Aorta (tissue), 5 donors: ENCODE results near the gene LAMA5. TPM values are rescaled to one million over a fixed set of nuclear protein-coding genes. Genes with fewer than 3 reads are reported as not detected.

ENCODE experiments used
- ATAC-seq: fragments of 200-7000 bp; cut with Tn5 transposase; one replicate; pipeline ENCODE4 v1.9.1; 2022; ENCODE audit warnings: moderate library complexity; ENCODE audit not compliant: low FRiP score
- DNase-seq, 2 donors: peaks; one replicate each; pipeline ENCODE4 v3.0.0-alpha.2; 2020
- H3K27ac ChIP-seq, 2 donors: one replicate each; pipeline ENCODE4 v1.5.1; 2013; ENCODE audit warnings: low read length in 2 of 2, mild to moderate bottlenecking in 2 of 2, moderate library complexity in 2 of 2, control low read depth in 1 of 2, inconsistent platforms in 1 of 2, low read depth in 1 of 2
- H3K27me3 ChIP-seq, 2 donors: one replicate each; pipeline ENCODE4 v1.6.1; 2013; ENCODE audit warnings: control low read depth in 1 of 2, low read length in 1 of 2, mild to moderate bottlenecking in 1 of 2, moderate library complexity in 1 of 2; ENCODE audit not compliant: insufficient read depth in 2 of 2, control insufficient read depth in 1 of 2
- H3K36me3 ChIP-seq, 2 donors: one replicate each; pipeline ENCODE4 v1.6.1; 2013; ENCODE audit warnings: control low read depth in 1 of 2, low read length in 1 of 2, mild to moderate bottlenecking in 1 of 2; ENCODE audit not compliant: insufficient read depth in 2 of 2, control insufficient read depth in 1 of 2
- H3K4me1 ChIP-seq, 2 donors: one replicate each; pipeline ENCODE4 v1.6.1; 2013; ENCODE audit warnings: low read length in 2 of 2, control low read depth in 1 of 2, mild to moderate bottlenecking in 1 of 2, moderate library complexity in 1 of 2; ENCODE audit not compliant: insufficient read depth in 2 of 2, control insufficient read depth in 1 of 2
- H3K4me3 ChIP-seq, 2 donors: one replicate each; pipeline ENCODE4 v1.5.1; 2013; ENCODE audit warnings: low read length in 2 of 2, control low read depth in 1 of 2, mild to moderate bottlenecking in 1 of 2
- H3K9me3 ChIP-seq: one replicate; pipeline ENCODE4 v1.6.1; 2013; ENCODE audit warnings: mild to moderate bottlenecking, low read length; ENCODE audit not compliant: control insufficient read depth
- WGBS, 2 donors: extraction: QIAGEN DNeasy Blood & Tissue Kit; methylation state at CpG; one replicate each; pipeline ENCODE4 v1.1.7; 2013; 5-methylcytosine and 5-hydroxymethylcytosine counted together
- intact Hi-C, 2 donors: fragments of 100-400 bp; cut with DNase I; formaldehyde crosslinking; loops; one replicate each; pipeline versions ENCODE4 v1.14.2 to v1.15.0; 2022
- polyA plus RNA-seq, 2 donors: library from polyadenylated mRNA; stranded (reverse); fragments of 200-250 nt; gene quantifications; one replicate each; pipeline ENCODE4 v1.2.3, GENCODE V29; 2013
- total RNA-seq, 2 donors: library from RNA; stranded (reverse); fragmentation: NEBNext Ultra II Directional; extraction: Animal tissue kit (Norgen Biotek cat#: 25700); gene quantifications; one replicate each; pipeline ENCODE4 v1.2.1, GENCODE V29; 2021
- donor health status: healthy with polysubstance abuse.
- donor health status: Bipolar disorder and iron deficiency.
- donor health status: DM: no; HTN: no; CAD: no.
- donor health status: DM: no; HTN: no; CAD: no.
- donor health status: DM: yes; HTN: yes; CAD: no.

Gene LAMA5
- total and polyA plus RNA-seq, 4 donors = 52.2 to 395 (median 353) TPM

- Histone ChIP-seq H3K36me3 (no peaks in the 10 kb centered on the region), H3K27me3 (no peaks in the 10 kb centered on the region), H3K9me3 (no peaks in the 10 kb centered on the region), H3K4me1 (no peaks in the 10 kb centered on the region), H3K27ac (no peak overlapping the region), H3K4me3 (no peak overlapping the region)
- intact Hi-C loops = loop anchor here (2.0 to 10.0 kb wide), 2 partner anchors 82 to 494 kb away; partner anchors contain the start of gene MRGBP (in 1 of the 2)
- DNase-seq = no peak
- no peak for ATAC-seq
- WGBS, 2 donors = 80 to 83% methylated on average over 11 of the region's 11 CpGs
These were observed 65.9 kb downstream of the LAMA5 start for GRCh38 chr20:62301111-62301668.

GRCh38 chr20:62300319-62300718 lies 66.8 kb downstream of the LAMA5 start:
- WGBS, 2 donors = 82% methylated on average over 11 of the region's 11 CpGs
- Histone ChIP-seq H3K4me3 (no peak overlapping the region), H3K4me1 (no peaks in the 10 kb centered on the region), H3K9me3 (no peaks in the 10 kb centered on the region), H3K36me3 (no peaks in the 10 kb centered on the region), H3K27ac (no peak overlapping the region), H3K27me3 (no peaks in the 10 kb centered on the region)
- DNase-seq (no peak), ATAC-seq (no peak)
- intact Hi-C loops = loop anchor here (2.0 to 10.0 kb wide), 2 partner anchors 82 to 494 kb away; partner anchors contain the start of gene MRGBP (in 1 of the 2)

GRCh38 chr20:62299666-62300236 lies 67.4 kb downstream of the LAMA5 start:
- no peaks in the 10 kb centered on the region for H3K4me1 ChIP-seq
- no peak for ATAC-seq
- no peak for DNase-seq
- no peaks in the 10 kb centered on the region for H3K9me3 ChIP-seq
- intact Hi-C loops = loop anchor here (2.0 to 10.0 kb wide), 2 partner anchors 83 to 495 kb away; partner anchors contain the start of gene MRGBP (in 1 of the 2)
- H3K4me3 ChIP-seq = no peak overlapping the region
- no peak overlapping the region for H3K27ac ChIP-seq
- H3K27me3 ChIP-seq = no peaks in the 10 kb centered on the region
- no peaks in the 10 kb centered on the region for H3K36me3 ChIP-seq
- 79 to 81% methylated on average over 12 of the region's 12 CpGs for WGBS, 2 donors

DNA sequence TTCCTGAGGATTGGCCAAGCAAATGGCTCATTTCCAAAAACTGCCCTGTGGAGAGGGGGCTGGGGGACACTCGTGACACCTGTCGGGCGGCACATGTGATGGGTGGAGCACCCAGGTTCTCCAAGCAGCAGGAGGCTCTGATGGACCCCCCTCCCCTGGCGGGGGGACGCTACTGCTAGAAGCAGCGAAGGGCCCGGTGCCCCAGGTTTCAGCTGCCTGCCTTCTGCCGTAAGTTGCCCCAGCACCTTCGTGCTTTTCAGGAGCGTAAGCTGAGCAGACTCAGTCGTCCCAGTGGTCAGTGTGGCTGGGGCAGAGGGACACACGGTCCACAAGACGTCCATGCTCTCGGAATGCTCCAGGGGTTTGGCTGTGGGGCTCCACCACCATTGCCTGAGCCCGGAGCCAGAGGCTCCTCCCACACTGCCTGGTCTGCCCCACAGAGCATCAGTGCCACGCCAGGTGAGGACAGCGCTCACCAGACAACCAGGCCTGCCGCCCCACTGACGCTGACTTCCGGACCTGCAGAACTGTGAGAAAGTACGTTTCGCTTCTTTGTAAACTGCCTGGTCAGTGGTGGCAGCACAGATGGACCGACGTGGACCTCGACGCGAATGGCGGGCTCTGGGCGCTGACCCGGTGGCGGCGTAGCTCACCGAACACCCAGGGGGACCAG lies 68.4 kb downstream of the LAMA5 start:
- Histone ChIP-seq H3K4me1 (no peaks in the 10 kb centered on the region), H3K36me3 (peaks cover 0 to 2% of the 10 kb centered on the region in 2 donors), H3K4me3 (no peak overlapping the region), H3K9me3 (no peaks in the 10 kb centered on the region), H3K27ac (no peak overlapping the region), H3K27me3 (no peaks in the 10 kb centered on the region)
- intact Hi-C loops = no loop called here
- ATAC-seq (no peak), DNase-seq (no peak)
- 87 to 89% methylated on average over 33 of the region's 33 CpGs for whole genome bisulfite sequencing, 2 donors

GRCh38 chr20:62297449-62298227 lies 69.5 kb downstream of the LAMA5 start:
- ATAC-seq (no peak), DNase-seq (no peak)
- Histone ChIP-seq H3K4me1 (no peaks in the 10 kb centered on the region), H3K9me3 (no peaks in the 10 kb centered on the region), H3K27me3 (no peaks in the 10 kb centered on the region), H3K36me3 (peaks cover 0 to 2% of the 10 kb centered on the region in 2 donors), H3K27ac (no peak overlapping the region), H3K4me3 (no peak overlapping the region)
- intact Hi-C loops = no loop called here
- WGBS, 2 donors = 79 to 83% methylated on average over 29 of the region's 29 CpGs

DNA sequence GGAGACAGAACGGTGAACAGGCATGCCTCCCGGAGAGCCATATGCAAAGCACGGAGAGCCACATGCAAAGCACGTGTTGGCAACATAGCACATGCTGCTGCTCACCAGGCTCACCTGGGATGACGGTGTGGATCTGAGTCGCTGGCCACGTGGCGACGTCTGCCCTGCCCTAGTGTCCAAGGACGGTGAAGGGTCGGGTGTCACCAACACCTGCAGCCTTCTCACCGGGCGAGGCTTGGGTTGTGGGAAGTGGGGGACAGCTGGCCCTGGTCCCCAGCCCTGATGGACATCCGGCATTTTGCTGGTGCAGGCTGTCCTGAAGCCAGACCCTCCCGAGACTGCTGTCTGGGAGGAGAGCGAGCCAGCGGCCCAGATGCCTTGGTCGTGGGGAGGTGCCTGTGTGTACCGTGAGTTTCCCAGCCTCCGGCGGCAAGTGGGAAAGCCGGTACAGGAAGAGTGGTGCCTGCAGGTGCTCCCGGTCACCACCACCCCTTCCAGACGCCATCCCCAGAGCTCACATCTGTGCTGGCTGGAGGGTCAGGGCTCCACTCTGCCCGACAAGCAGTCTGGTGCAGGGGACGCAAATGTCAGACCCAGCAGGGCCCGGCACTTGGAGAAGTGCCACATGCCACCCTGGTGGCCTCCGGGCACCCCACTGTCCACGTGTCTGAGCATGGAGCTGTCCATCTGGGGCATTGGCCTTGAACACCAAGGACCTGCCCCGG lies 70.2 kb downstream of the LAMA5 start:
- intact Hi-C loops = no loop called here
- DNase-seq (no peak), ATAC-seq (no peak)
- no peaks in the 10 kb centered on the region for H3K9me3 ChIP-seq
- H3K4me1 ChIP-seq = no peaks in the 10 kb centered on the region
- H3K27me3 ChIP-seq = no peaks in the 10 kb centered on the region
- WGBS, 2 donors = 83 to 85% methylated on average over 30 of the region's 30 CpGs
- H3K27ac ChIP-seq = no peak overlapping the region
- H3K4me3 ChIP-seq = no peak overlapping the region
- H3K36me3 ChIP-seq = peaks cover 0 to 4% of the 10 kb centered on the region in 2 donors

DNA sequence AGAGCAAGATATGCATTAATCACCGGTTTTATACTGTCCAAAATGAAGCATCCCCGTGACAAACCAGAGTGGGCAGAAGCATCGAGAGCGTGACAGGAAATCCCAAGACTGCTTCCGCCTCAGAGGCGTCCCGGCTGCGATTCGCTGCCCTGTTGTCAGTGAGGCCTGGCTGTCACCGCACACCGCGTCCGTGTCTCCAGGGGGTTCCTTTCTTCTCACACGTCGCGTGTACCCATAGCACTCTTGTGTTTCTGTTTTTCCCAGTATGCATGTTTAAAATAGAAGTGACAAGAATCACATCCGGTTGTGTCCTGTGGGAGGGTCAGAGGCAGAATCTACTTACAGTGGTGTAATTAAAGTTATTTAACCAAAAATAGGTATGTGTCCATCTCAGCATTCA lies 72.6 kb downstream of the LAMA5 start:
- ATAC-seq (no peak), DNase-seq (no peak)
- no peak overlapping the region for H3K4me3 ChIP-seq
- no peaks in the 10 kb centered on the region for H3K4me1 ChIP-seq
- intact Hi-C loops = no loop called here
- 84 to 86% methylated on average over 17 of the region's 17 CpGs for WGBS, 2 donors
- peaks cover 0 to 9% of the 10 kb centered on the region in 2 donors for H3K36me3 ChIP-seq
- no peak overlapping the region for H3K27ac ChIP-seq
- H3K27me3 ChIP-seq = no peaks in the 10 kb centered on the region
- no peaks in the 10 kb centered on the region for H3K9me3 ChIP-seq

GRCh38 chr20:62293946-62294345 lies 73.2 kb downstream of the LAMA5 start:
- intact Hi-C loops = no loop called here
- Histone ChIP-seq H3K27me3 (no peaks in the 10 kb centered on the region), H3K9me3 (no peaks in the 10 kb centered on the region), H3K4me1 (no peaks in the 10 kb centered on the region), H3K4me3 (no peak overlapping the region), H3K36me3 (peaks cover 0 to 11% of the 10 kb centered on the region in 2 donors), H3K27ac (no peak overlapping the region)
- DNase-seq (no peak), ATAC-seq (no peak)
- whole genome bisulfite sequencing, 2 donors = 84 to 86% methylated on average over 9 of the region's 9 CpGs
